ENCODE measurements around the gene PPP5C.

Gene PPP5C

GRCh38 chr19:46422344-46422743 lies 75.5 kb downstream of the PPP5C start:
- no peak for TF ChIP-seq CTCF (conservative IDR thresholded peaks at IDR 0.05; ENCODE audit: low read length)
- no peak for DNase-seq (ENCODE audit: low read depth)
- H3K4me3 ChIP-seq (ENCODE audit: low read length) = no peak overlapping the region

GRCh38 chr19:46423188-46423587 lies 76.3 kb downstream of the PPP5C start:
- no peak for TF ChIP-seq CTCF (conservative IDR thresholded peaks at IDR 0.05; ENCODE audit: low read length)
- no peak overlapping the region for H3K4me3 ChIP-seq (ENCODE audit: low read length)

GRCh38 chr19:46426035-46426505 lies 79.2 kb downstream of the PPP5C start:
- no peak for DNase-seq (ENCODE audit: low read depth)
- peak overlapping the region; percentile 70 for H3K4me3 ChIP-seq (ENCODE audit: low read length)
- no peak for TF ChIP-seq CTCF (conservative IDR thresholded peaks at IDR 0.05; ENCODE audit: low read length)

More at GRCh38 chr19:46423188-46423587, 76.3 kb downstream of the PPP5C start:
- DNase-seq (ENCODE audit: low read depth) = no peak

- peak overlapping the region; percentile 70 for H3K4me3 ChIP-seq (ENCODE audit: low read length)
- peak; percentile 73 for DNase-seq (ENCODE audit: low read depth)
- TF ChIP-seq CTCF (conservative IDR thresholded peaks at IDR 0.05; ENCODE audit: low read length) = no peak
Measured at GRCh38 chr19:46426506-46427162, 79.7 kb downstream of the PPP5C start.

GRCh38 chr19:46427518-46428045 lies 80.7 kb downstream of the PPP5C start:
- H3K4me3 ChIP-seq (ENCODE audit: low read length) = no peak overlapping the region
- no peak for DNase-seq (ENCODE audit: low read depth)
- TF ChIP-seq CTCF (conservative IDR thresholded peaks at IDR 0.05; ENCODE audit: low read length) = no peak

- DNase-seq (ENCODE audit: low read depth) = peak; percentile 45
- H3K4me3 ChIP-seq (ENCODE audit: low read length) = peak within 1 kb of the TSS; percentile 20
- no peak for TF ChIP-seq CTCF (conservative IDR thresholded peaks at IDR 0.05; ENCODE audit: low read length)
Measured at GRCh38 chr19:46428239-46429135, 81.6 kb downstream of the PPP5C start, which contains the start of gene PNMA8C. TSS of gene PNMA8C (minus strand) at chr19:46428936. CDS start at chr19:46428359, 577 bp downstream.
